Uterus (tissue), 2 donors: Measurements from ENCODE around the gene SEL1L3.

ENCODE experiments used
- CTCF ChIP-seq, 4 experiments: fragments of 200-600 bp in 2 of 4; fragments of 450-650 bp in 2 of 4; sonication (generic) in 2 of 4; IDR thresholded peaks; one replicate each; pipeline ENCODE4 v1.5.1; 2016 to 2019; ENCODE audit warnings: antibody characterized with exemption in 4 of 4, mild to moderate bottlenecking in 2 of 4, moderate library complexity in 1 of 4
- POLR2A ChIP-seq, 2 donors: fragments of 450-650 bp; IDR thresholded peaks; one replicate each; pipeline ENCODE4 v1.6.1; 2016; ENCODE audit warnings: antibody characterized with exemption in 2 of 2, mild to moderate bottlenecking in 1 of 2, moderate library complexity in 1 of 2

GRCh38 chr4:25838526-25838925 lies 24.3 kb downstream of the SEL1L3 start:
- TF ChIP-seq CTCF (IDR thresholded peaks at IDR 0.05) (no peak), POLR2A (IDR thresholded peaks at IDR 0.05) (no peak)
